Caco-2 (cell line): ENCODE measurements around the gene IL1RAPL1. TPM values are rescaled to one million over a fixed set of nuclear protein-coding genes. Genes with fewer than 3 reads are reported as not detected.

Source experiments
- BruUV-seq: library from RNA; stranded (reverse); fragments of 400-500 nt; replicated peaks from 2 replicates; lab custom pipeline; 2021; lab: Mats Ljungman, UMichigan
- CTCF ChIA-PET: fragments of 300-600 bp; sonication (Branson Sonifier 250); formaldehyde crosslinking; loops from one replicate; lab custom pipeline; 2022; ENCODE audit warnings: antibody characterized with exemption; lab: Charles Lee
- POLR2A ChIA-PET: fragments of 300-600 bp; sonication (Branson Sonifier 250); formaldehyde crosslinking; loops from one replicate; lab custom pipeline; 2022; ENCODE audit warnings: antibody characterized with exemption; lab: Charles Lee
- DNase-seq, 2 experiments: peaks; one replicate each; pipeline versions ENCODE4 v3.0.0 to v3.0.0-alpha.2; 2020 to 2022
- H3K27me3 ChIP-seq: replicated peaks from 2 replicates; pipeline ENCODE4 v1.6.0; 2011; ENCODE audit warnings: low read length; ENCODE audit not compliant: control insufficient read depth, insufficient read depth
- H3K36me3 ChIP-seq: 2 replicates; pipeline ENCODE4 v1.5.1; 2011; ENCODE audit warnings: low read length; ENCODE audit not compliant: control insufficient read depth, insufficient read depth
- H3K4me1 ChIP-seq: fragments of 250-450 bp; sonication (Bioruptor Pico); 2 replicates; pipeline ENCODE4 v1.5.1; 2020; ENCODE audit warnings: mild to moderate bottlenecking
- H3K4me3 ChIP-seq: 2 replicates; pipeline ENCODE4 v1.5.1; 2011; ENCODE audit warnings: low read depth, mild to moderate bottlenecking, control low read depth, low read length
- H3K9me3 ChIP-seq: fragments of 250-450 bp; sonication (Bioruptor Pico); 2 replicates; pipeline ENCODE4 v1.5.1; 2020; ENCODE audit warnings: mild to moderate bottlenecking, moderate library complexity
- H3K27ac Mint-ChIP-seq: one replicate; pipeline ENCODE4 v1.8.0; 2022; ENCODE audit warnings: mixed read lengths; ENCODE audit not compliant: unreplicated experiment
- H3K27me3 Mint-ChIP-seq: one replicate; pipeline ENCODE4 v1.8.0; 2022; ENCODE audit warnings: mixed read lengths; ENCODE audit not compliant: insufficient read depth, unreplicated experiment
- H3K36me3 Mint-ChIP-seq: one replicate; pipeline ENCODE4 v1.8.0; 2022; ENCODE audit warnings: mild to moderate bottlenecking, mixed read lengths; ENCODE audit not compliant: insufficient read depth, unreplicated experiment
- H3K4me1 Mint-ChIP-seq: one replicate; pipeline ENCODE4 v1.8.0; 2022; ENCODE audit warnings: low read depth, mixed read lengths; ENCODE audit not compliant: unreplicated experiment
- H3K4me3 Mint-ChIP-seq: one replicate; pipeline ENCODE4 v1.8.0; 2022; ENCODE audit warnings: mild to moderate bottlenecking, moderate library complexity, mixed read lengths; ENCODE audit not compliant: unreplicated experiment
- H3K9me3 Mint-ChIP-seq: one replicate; pipeline ENCODE4 v1.8.0; 2022; ENCODE audit warnings: mixed read lengths; ENCODE audit not compliant: unreplicated experiment
- CTCF ChIP-seq, 2 experiments: fragments of 200-600 bp in 1 of 2; IDR thresholded peaks; 1 replicate in 1 of 2; 2 replicates in 1 of 2; pipeline versions ENCODE4 v1.5.1 to v1.8.0; 2011 to 2022; ENCODE audit warnings: antibody characterized with exemption in 1 of 2, control low read depth in 1 of 2, inconsistent platforms in 1 of 2, low read depth in 1 of 2, low read length in 1 of 2, mild to moderate bottlenecking in 1 of 2, moderate library complexity in 1 of 2; ENCODE audit not compliant: insufficient read depth in 1 of 2, severe bottlenecking in 1 of 2, unreplicated experiment in 1 of 2
- intact Hi-C: fragments of 100-400 bp; cut with micrococcal nuclease; formaldehyde crosslinking; loops from one replicate; pipeline ENCODE4 v1.10.0; 2022; ENCODE audit not compliant: unreplicated experiment
- total RNA-seq: library from RNA; stranded (reverse); gene quantifications from 2 replicates; pipeline ENCODE4 v1.2.3, GENCODE V29; 2022

Gene IL1RAPL1
- total RNA-seq, 1 experiment from 2014 or later, result not detected

DNA sequence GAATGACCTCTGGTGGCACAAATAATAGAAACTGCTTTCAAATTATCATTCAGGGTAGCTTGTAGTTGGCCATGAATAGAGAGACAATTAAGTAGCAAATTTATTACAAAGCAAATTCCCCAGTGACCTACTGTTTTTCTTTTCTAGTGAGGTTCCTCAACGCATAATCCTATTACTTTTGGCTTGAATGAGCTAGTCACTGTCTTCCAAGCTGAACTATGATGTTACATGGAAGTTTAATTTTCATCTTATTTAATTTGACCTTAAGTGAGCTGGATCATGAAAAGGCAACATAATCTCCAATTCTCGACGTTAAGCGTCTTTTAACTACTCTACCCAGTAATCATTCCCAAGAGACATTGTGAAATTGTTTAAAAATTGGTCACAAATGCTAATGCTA lies 1280.7 kb downstream of the IL1RAPL1 start:
- ChIA-PET CTCF (interaction anchor here (0.7 kb wide), 1 partner anchor 1483 kb away, joined by 3 read pairs; no protein-coding TSS in a partner anchor), POLR2A (no interaction called here)
- no peaks in the 10 kb centered on the region for H3K27me3 Mint-ChIP-seq
- no TSS peak for BruUV-seq
- intact Hi-C loops, result no loop called here
- Histone ChIP-seq H3K36me3 (no peaks in the 10 kb centered on the region), H3K27me3 (no peaks in the 10 kb centered on the region), H3K4me1 (no peaks in the 10 kb centered on the region), H3K4me3 (no peak overlapping the region), H3K9me3 (no peaks in the 10 kb centered on the region)
- DNase-seq, result no peak
- peaks cover 6% of the 10 kb centered on the region for H3K36me3 Mint-ChIP-seq
- H3K4me1 Mint-ChIP-seq, result no peaks in the 10 kb centered on the region
- H3K4me3 Mint-ChIP-seq, result no peak overlapping the region
- no peak overlapping the region for H3K27ac Mint-ChIP-seq
- no peaks in the 10 kb centered on the region for H3K9me3 Mint-ChIP-seq
- no peak for TF ChIP-seq CTCF (IDR thresholded peaks at IDR 0.05; ENCODE audit: insufficient read depth in 1 of 2, low read depth in 1 of 2, low read length in 1 of 2, severe bottlenecking in 1 of 2, unreplicated experiment in 1 of 2)

DNA sequence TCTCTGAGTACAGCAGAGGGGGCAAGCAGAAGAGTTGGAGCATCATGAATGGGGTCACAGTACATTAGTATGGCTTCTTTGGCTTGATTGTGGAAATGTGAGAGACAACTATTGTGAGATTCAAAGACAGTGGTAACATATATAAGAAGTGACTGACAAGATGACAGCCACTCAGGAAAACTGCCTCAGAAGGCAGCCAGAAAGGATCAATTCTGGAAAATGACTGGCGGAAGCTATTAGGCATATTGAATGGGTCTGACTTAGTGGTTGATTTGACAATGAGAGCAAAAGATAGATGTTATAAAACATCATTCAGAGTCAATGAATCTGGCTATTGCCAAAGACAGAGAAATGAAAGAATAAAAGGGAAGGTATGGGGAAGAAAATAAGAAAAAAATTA lies 1282.6 kb downstream of the IL1RAPL1 start:
- Mint-ChIP-seq H3K36me3 (peaks cover 6% of the 10 kb centered on the region), H3K4me3 (no peak overlapping the region), H3K4me1 (no peaks in the 10 kb centered on the region), H3K27me3 (no peaks in the 10 kb centered on the region), H3K27ac (no peak overlapping the region), H3K9me3 (no peaks in the 10 kb centered on the region)
- intact Hi-C loops, result no loop called here
- ChIA-PET POLR2A (no interaction called here), CTCF (no interaction called here)
- no peaks in the 10 kb centered on the region for H3K9me3 ChIP-seq
- no peak for DNase-seq
- BruUV-seq, result no TSS peak
- no peak for TF ChIP-seq CTCF (IDR thresholded peaks at IDR 0.05; ENCODE audit: insufficient read depth in 1 of 2, low read depth in 1 of 2, low read length in 1 of 2, severe bottlenecking in 1 of 2, unreplicated experiment in 1 of 2)
- H3K4me3 ChIP-seq, result no peak overlapping the region
- H3K27me3 ChIP-seq, result no peaks in the 10 kb centered on the region
- H3K36me3 ChIP-seq, result no peaks in the 10 kb centered on the region
- H3K4me1 ChIP-seq, result no peaks in the 10 kb centered on the region

GRCh38 chrX:29870608-29871007 lies 1283.4 kb downstream of the IL1RAPL1 start:
- no peaks in the 10 kb centered on the region for H3K36me3 ChIP-seq
- intact Hi-C loops, result no loop called here
- no peaks in the 10 kb centered on the region for H3K9me3 ChIP-seq
- no peak overlapping the region for H3K4me3 Mint-ChIP-seq
- BruUV-seq, result no TSS peak
- no peaks in the 10 kb centered on the region for H3K27me3 Mint-ChIP-seq
- H3K4me1 ChIP-seq, result no peaks in the 10 kb centered on the region
- POLR2A ChIA-PET, result no interaction called here
- no peak for TF ChIP-seq CTCF (IDR thresholded peaks at IDR 0.05; ENCODE audit: insufficient read depth in 1 of 2, low read depth in 1 of 2, low read length in 1 of 2, severe bottlenecking in 1 of 2, unreplicated experiment in 1 of 2)
- no peaks in the 10 kb centered on the region for H3K9me3 Mint-ChIP-seq
- CTCF ChIA-PET, result no interaction called here
- no peak overlapping the region for H3K27ac Mint-ChIP-seq
- no peaks in the 10 kb centered on the region for H3K27me3 ChIP-seq
- no peak for DNase-seq
- H3K4me1 Mint-ChIP-seq, result no peaks in the 10 kb centered on the region
- H3K4me3 ChIP-seq, result no peak overlapping the region
- H3K36me3 Mint-ChIP-seq, result peaks cover 6% of the 10 kb centered on the region
